A549 (cell line): ENCODE results near the gene MMP24.

Experiments
- CEBPB ChIP-seq, 2 experiments: fragments of >200 bp in 1 of 2; sonication (Bioruptor Twin) in 1 of 2; formaldehyde crosslinking in 1 of 2; IDR thresholded peaks; 2 replicates each; pipeline ENCODE4 v1.6.1; 2012 to 2016
- CTCF ChIP-seq: fragments of >200 bp; sonication (Bioruptor Twin); formaldehyde crosslinking; IDR thresholded peaks from 3 replicates; pipeline ENCODE4 v1.5.1; 2016
- EP300 ChIP-seq, 2 experiments: fragments of >200 bp; sonication (Bioruptor Twin); formaldehyde crosslinking; IDR thresholded peaks; 2 replicates in 1 of 2; 3 replicates in 1 of 2; pipeline ENCODE4 v1.6.1; 2016 to 2017
- FOXS1 ChIP-seq: fragments of 250-450 bp; sonication (Bioruptor Pico); IDR thresholded peaks from 2 replicates; pipeline ENCODE4 v1.5.0; 2020; ENCODE audit warnings: mild to moderate bottlenecking, moderate library complexity
- MYC ChIP-seq: IDR thresholded peaks from 2 replicates; pipeline ENCODE4 v1.6.1; 2012; ENCODE audit warnings: mild to moderate bottlenecking, inconsistent platforms, low read length, improper control_type of control experiment, borderline replicate concordance
- POLR2A ChIP-seq: IDR thresholded peaks from 2 replicates; pipeline ENCODE4 v1.6.1; 2012; ENCODE audit warnings: mild to moderate bottlenecking, low read length
- SREBF2 ChIP-seq: fragments of 450-650 bp; IDR thresholded peaks from 2 replicates; pipeline ENCODE4 v1.6.1; 2014; ENCODE audit warnings: mild to moderate bottlenecking, moderate library complexity

DNA sequence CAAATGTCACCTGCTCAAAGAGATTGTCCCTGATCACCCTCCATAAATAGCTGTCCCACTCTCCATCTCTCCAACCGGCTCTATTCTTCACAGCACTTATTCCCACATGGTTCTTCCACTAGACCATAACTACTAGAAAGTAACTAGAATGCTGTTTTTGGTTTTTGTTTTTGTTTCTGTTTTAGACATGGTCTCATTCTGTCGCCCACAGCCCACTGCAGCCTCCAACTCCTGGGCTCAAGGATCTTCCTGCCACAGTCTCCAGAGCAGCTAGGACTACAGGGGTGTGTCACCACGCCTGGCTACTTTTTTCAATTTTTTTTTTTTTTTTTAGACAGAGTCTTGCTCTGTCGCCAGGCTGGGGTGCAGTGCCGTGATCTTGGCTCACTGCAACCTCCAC is 12.2 kb downstream of the MMP24 start:
- TF ChIP-seq FOXS1 (CRISPR knock-in tag) (no peak), CTCF (no peak), POLR2A (no peak), EP300 (IDR thresholded peaks at IDR 0.05) (no peak), SREBF2 (no peak), CEBPB (IDR thresholded peaks at IDR 0.05) (no peak), MYC (no peak)
